Endodermal cell (in vitro differentiated cells): Measurements from ENCODE around the gene SMPX. TPM values are rescaled to one million over a fixed set of nuclear protein-coding genes. Genes with fewer than 3 reads are reported as not detected.

Experiments used
- DNase-seq: peaks from one replicate; pipeline ENCODE4 v3.0.0-alpha.2; 2017
- H3K27ac ChIP-seq: 2 replicates; pipeline ENCODE4 v1.5.1; 2013; ENCODE audit warnings: mild to moderate bottlenecking, low read depth, low read length, moderate library complexity
- H3K27me3 ChIP-seq: 2 replicates; pipeline ENCODE4 v1.6.1; 2013; ENCODE audit warnings: mild to moderate bottlenecking, low read length, moderate library complexity; ENCODE audit not compliant: insufficient read depth, control insufficient read depth, poor library complexity, severe bottlenecking
- H3K36me3 ChIP-seq: 2 replicates; pipeline ENCODE4 v1.7.0; 2013; ENCODE audit warnings: mild to moderate bottlenecking, low read length, moderate library complexity; ENCODE audit not compliant: control insufficient read depth, insufficient read depth
- H3K4me1 ChIP-seq: one replicate; pipeline ENCODE4 v1.7.0; 2013; ENCODE audit warnings: low read length; ENCODE audit not compliant: control insufficient read depth, insufficient read depth
- H3K4me3 ChIP-seq: 2 replicates; pipeline ENCODE4 v1.5.1; 2013; ENCODE audit warnings: mild to moderate bottlenecking, low read length, moderate library complexity
- H3K9ac ChIP-seq: 2 replicates; pipeline ENCODE4 v1.6.1; 2013; ENCODE audit warnings: mild to moderate bottlenecking, low read length, moderate library complexity; ENCODE audit not compliant: poor library complexity, severe bottlenecking; ENCODE audit errors: extremely low read depth
- H3K9me3 ChIP-seq: 2 replicates; pipeline ENCODE4 v1.6.1; 2013; ENCODE audit warnings: mild to moderate bottlenecking, low read length, moderate library complexity; ENCODE audit not compliant: control insufficient read depth
- H3K27ac Mint-ChIP-seq: 2 replicates; pipeline ENCODE4 v1.8.0; 2020; ENCODE audit warnings: mixed read lengths
- H3K27me3 Mint-ChIP-seq: 2 replicates; pipeline ENCODE4 v1.8.0; 2021; ENCODE audit warnings: mild to moderate bottlenecking, mixed read lengths; ENCODE audit not compliant: insufficient read depth
- H3K36me3 Mint-ChIP-seq: 2 replicates; pipeline ENCODE4 v1.8.0; 2020; ENCODE audit warnings: low read depth, mixed read lengths
- H3K4me1 Mint-ChIP-seq: 2 replicates; pipeline ENCODE4 v1.8.0; 2020; ENCODE audit warnings: mixed read lengths
- H3K4me3 Mint-ChIP-seq: 2 replicates; pipeline ENCODE4 v1.8.0; 2020; ENCODE audit warnings: mild to moderate bottlenecking, moderate library complexity, mixed read lengths
- H3K9me3 Mint-ChIP-seq: 2 replicates; pipeline ENCODE4 v1.8.0; 2020; ENCODE audit warnings: mild to moderate bottlenecking, mixed read lengths
- WGBS, 2 experiments: methylation state at CpG; one replicate each; pipeline versions ENCODE4 v1.1.5 to v1.1.7; 2013; ENCODE audit warnings: missing lambda C conversion rate in 2 of 2, mixed read lengths in 1 of 2; ENCODE audit not compliant: insufficient coverage in 1 of 2, insufficient read length in 1 of 2; 5-methylcytosine and 5-hydroxymethylcytosine counted together
- total RNA-seq, 2 donors: library from RNA; stranded (reverse); fragmentation: NEBNext Ultra II Directional in 1 of 2; extraction: Animal tissue kit (Norgen Biotek cat#: 25700) in 1 of 2; gene quantifications; 2 replicates in 1 of 2; 3 replicates in 1 of 2; pipeline ENCODE4 v1.2.1, GENCODE V29; 2021
- TF ChIP-seq, protein P1 (sequence below): fragments of 200-600 bp; sonication (generic); conservative IDR thresholded peaks from 2 replicates; pipeline ENCODE4 v1.5.0; 2021; ENCODE audit warnings: antibody characterized with exemption, mild to moderate bottlenecking

The SMPX gene
- total RNA-seq, 2 donors from 2014 or later: 0.31 TPM; not detected in 1

DNA sequence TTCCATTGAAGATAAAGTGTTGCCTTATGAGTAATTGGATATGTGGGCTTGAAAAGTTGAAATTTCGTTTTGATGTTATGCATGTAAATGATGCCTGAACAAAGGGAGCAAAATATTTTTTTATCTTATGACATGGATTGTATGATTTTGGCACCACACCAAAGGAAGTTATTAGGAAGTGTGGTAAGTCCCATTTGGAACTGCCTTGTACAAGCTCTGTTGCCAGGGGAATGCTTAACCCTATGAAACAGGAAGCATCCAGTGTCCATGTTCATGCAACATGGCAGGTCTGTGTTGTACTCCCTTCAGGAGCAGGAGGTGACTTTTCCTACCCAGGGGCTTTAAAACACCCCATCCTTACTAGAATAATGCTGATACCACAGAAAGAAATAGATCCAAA, 13.2 kb downstream of the SMPX start:
- Histone ChIP-seq H3K9ac (no peak overlapping the region), H3K36me3 (no peaks in the 10 kb centered on the region), H3K9me3 (no peaks in the 10 kb centered on the region), H3K27me3 (no peaks in the 10 kb centered on the region), H3K4me1 (peaks cover 10% of the 10 kb centered on the region), H3K4me3 (no peak overlapping the region), H3K27ac (no peak overlapping the region)
- WGBS, 2 experiments: 87% methylated on average over 1 of the region's 1 CpG; no CpG with 5 or more reads in 1 of the 2 experiments
- H3K36me3 Mint-ChIP-seq: no peaks in the 10 kb centered on the region
- H3K4me3 Mint-ChIP-seq: no peak overlapping the region
- TF ChIP-seq, protein P1, sequence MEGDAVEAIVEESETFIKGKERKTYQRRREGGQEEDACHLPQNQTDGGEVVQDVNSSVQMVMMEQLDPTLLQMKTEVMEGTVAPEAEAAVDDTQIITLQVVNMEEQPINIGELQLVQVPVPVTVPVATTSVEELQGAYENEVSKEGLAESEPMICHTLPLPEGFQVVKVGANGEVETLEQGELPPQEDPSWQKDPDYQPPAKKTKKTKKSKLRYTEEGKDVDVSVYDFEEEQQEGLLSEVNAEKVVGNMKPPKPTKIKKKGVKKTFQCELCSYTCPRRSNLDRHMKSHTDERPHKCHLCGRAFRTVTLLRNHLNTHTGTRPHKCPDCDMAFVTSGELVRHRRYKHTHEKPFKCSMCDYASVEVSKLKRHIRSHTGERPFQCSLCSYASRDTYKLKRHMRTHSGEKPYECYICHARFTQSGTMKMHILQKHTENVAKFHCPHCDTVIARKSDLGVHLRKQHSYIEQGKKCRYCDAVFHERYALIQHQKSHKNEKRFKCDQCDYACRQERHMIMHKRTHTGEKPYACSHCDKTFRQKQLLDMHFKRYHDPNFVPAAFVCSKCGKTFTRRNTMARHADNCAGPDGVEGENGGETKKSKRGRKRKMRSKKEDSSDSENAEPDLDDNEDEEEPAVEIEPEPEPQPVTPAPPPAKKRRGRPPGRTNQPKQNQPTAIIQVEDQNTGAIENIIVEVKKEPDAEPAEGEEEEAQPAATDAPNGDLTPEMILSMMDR: no peak
- no peak for DNase-seq
- no peaks in the 10 kb centered on the region for H3K9me3 Mint-ChIP-seq
- H3K27ac Mint-ChIP-seq: no peak overlapping the region
- no peaks in the 10 kb centered on the region for H3K27me3 Mint-ChIP-seq
- H3K4me1 Mint-ChIP-seq: peaks cover 73% of the 10 kb centered on the region

DNA sequence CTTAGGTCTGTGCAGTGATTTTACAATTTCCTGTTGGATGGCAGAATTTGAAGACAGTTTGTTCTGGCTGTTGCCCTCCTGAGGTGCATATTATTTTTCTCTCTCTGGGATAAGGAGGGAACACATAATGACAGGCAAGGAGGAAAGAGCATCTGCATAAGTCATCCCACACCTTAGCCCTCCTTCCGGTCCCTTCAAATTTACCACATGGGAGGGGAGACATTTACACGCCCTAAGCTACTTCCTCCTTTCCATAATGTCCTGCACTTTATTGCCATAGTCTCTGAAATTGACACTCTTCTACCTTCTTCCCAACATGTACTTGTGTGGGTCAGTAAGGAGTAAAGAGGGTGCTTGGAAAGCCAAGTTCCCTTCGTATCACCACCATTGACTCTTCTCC, 13.9 kb downstream of the SMPX start:
- Histone ChIP-seq H3K9me3 (no peaks in the 10 kb centered on the region), H3K27me3 (no peaks in the 10 kb centered on the region), H3K36me3 (no peaks in the 10 kb centered on the region), H3K4me3 (no peak overlapping the region), H3K27ac (no peak overlapping the region), H3K4me1 (peaks cover 10% of the 10 kb centered on the region), H3K9ac (no peak overlapping the region)
- DNase-seq: no peak
- TF ChIP-seq, protein P1: no peak
- H3K27me3 Mint-ChIP-seq: no peaks in the 10 kb centered on the region
- H3K36me3 Mint-ChIP-seq: no peaks in the 10 kb centered on the region
- WGBS, 2 experiments: 61% methylated on average over 2 of the region's 3 CpGs; no CpG with 5 or more reads in 1 of the 2 experiments
- H3K9me3 Mint-ChIP-seq: no peaks in the 10 kb centered on the region
- no peak overlapping the region for H3K27ac Mint-ChIP-seq
- H3K4me1 Mint-ChIP-seq: peaks cover 72% of the 10 kb centered on the region
- no peak overlapping the region for H3K4me3 Mint-ChIP-seq

DNA sequence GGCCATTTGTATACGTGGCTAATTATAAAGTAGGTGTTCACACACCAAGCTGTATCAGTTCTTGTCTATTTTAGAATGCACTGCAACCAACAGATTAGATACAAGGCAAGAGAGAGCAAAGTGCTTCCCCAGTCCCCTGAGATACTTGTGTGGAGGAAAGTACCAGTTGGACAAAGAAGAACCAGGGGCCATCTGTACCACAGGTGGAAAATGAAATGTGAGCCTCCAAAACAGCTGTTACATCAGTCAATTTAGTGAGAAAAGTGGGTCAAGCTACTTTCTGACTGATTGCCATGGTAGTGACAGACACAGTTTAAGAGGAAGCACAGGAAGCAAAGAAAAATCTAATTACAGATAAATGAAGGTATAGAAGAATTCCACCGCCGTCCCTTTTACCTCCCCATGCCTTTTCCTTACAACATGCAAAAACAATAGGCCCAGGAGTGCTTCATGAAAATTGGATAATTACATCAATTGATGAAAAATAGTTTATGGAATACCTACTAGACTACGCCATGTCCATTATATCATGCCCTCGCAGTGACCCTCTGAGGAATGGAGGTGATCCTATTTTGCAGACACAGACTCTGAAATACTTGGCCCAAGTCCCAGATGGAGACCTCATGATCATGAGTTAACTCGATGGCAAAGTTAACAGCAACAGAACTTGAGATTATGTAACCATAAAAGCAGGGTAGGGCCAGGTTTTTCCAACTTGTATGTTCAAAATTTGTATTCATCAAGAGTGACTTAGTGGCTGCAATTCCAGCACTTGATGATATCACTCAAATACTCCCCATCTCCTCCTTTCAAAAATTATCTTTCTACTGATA, 15.8 kb downstream of the SMPX start:
- Mint-ChIP-seq H3K27ac (no peak overlapping the region), H3K27me3 (peaks cover 6% of the 10 kb centered on the region), H3K4me3 (no peak overlapping the region), H3K36me3 (no peaks in the 10 kb centered on the region), H3K9me3 (no peaks in the 10 kb centered on the region), H3K4me1 (peaks cover 65% of the 10 kb centered on the region)
- no peaks in the 10 kb centered on the region for H3K9me3 ChIP-seq
- no peaks in the 10 kb centered on the region for H3K36me3 ChIP-seq
- TF ChIP-seq, protein P1: no peak
- 70 to 83% methylated on average over 1 to 4 of the region's 6 CpGs for whole genome bisulfite sequencing, 2 experiments
- no peak for DNase-seq
- H3K9ac ChIP-seq: no peak overlapping the region
- no peak overlapping the region for H3K27ac ChIP-seq
- H3K27me3 ChIP-seq: no peaks in the 10 kb centered on the region
- no peak overlapping the region for H3K4me3 ChIP-seq
- peaks cover 6% of the 10 kb centered on the region for H3K4me1 ChIP-seq
